Breast epithelium (tissue), 4 donors: Measurements from ENCODE around the gene NCKAP5. TPM values are rescaled to one million over a fixed set of nuclear protein-coding genes. Genes with fewer than 3 reads are reported as not detected.

Source experiments
- DNase-seq, 2 donors: peaks; one replicate each; pipeline ENCODE4 v3.0.0-alpha.2; 2019; ENCODE audit warnings: low spot score in 2 of 2
- H3K27ac ChIP-seq, 2 donors: fragments of 200-600 bp; sonication (generic) in 1 of 2; one replicate each; pipeline ENCODE4 v1.5.1; 2016 to 2019; ENCODE audit warnings: mild to moderate bottlenecking in 1 of 2
- H3K27me3 ChIP-seq, 2 donors: fragments of 200-600 bp; sonication (generic) in 1 of 2; one replicate each; pipeline versions ENCODE4 v1.5.1 to v1.6.0; 2017 to 2019; ENCODE audit warnings: control low read depth in 1 of 2, mild to moderate bottlenecking in 1 of 2
- H3K36me3 ChIP-seq: fragments of 200-600 bp; one replicate; pipeline ENCODE4 v1.5.1; 2019
- H3K4me1 ChIP-seq, 2 donors: fragments of 200-600 bp; sonication (generic); one replicate each; pipeline ENCODE4 v1.5.1; 2016 to 2019; ENCODE audit warnings: control low read depth in 1 of 2
- H3K4me3 ChIP-seq, 3 donors: fragments of 200-600 bp; sonication (generic); 1 replicate in 2 of 3; 2 replicates in 1 of 3; pipeline ENCODE4 v1.5.1; 2016 to 2019; ENCODE audit warnings: mild to moderate bottlenecking in 3 of 3, moderate library complexity in 2 of 3
- H3K9me3 ChIP-seq, 2 donors: fragments of 200-600 bp; sonication (generic) in 1 of 2; one replicate each; pipeline ENCODE4 v1.5.1; 2016 to 2019; ENCODE audit warnings: control low read depth in 1 of 2
- POLR2A ChIP-seq: fragments of 450-650 bp; IDR thresholded peaks from one replicate; pipeline ENCODE4 v1.6.1; 2016; ENCODE audit warnings: antibody characterized with exemption, mild to moderate bottlenecking, moderate library complexity
- POLR2AphosphoS5 ChIP-seq, 3 donors: sonication (generic); formaldehyde crosslinking; IDR thresholded peaks; one replicate each; pipeline ENCODE4 v1.6.1; 2017; ENCODE audit warnings: antibody characterized with exemption in 3 of 3
- intact Hi-C: fragments of 100-400 bp; cut with DNase I; formaldehyde crosslinking; loops from one replicate; pipeline ENCODE4 v1.15.1; 2023; ENCODE audit warnings: low total_unique reads
- total RNA-seq, 3 donors: library from RNA; depleted of rRNA; stranded (reverse); fragments of >200 nt; gene quantifications; one replicate each; pipeline ENCODE4 v1.1.0, GENCODE V29; 2016
- TF ChIP-seq, protein P1 (sequence below), 3 donors: fragments of 450-650 bp; IDR thresholded peaks; one replicate each; pipeline ENCODE4 v1.5.1; 2016 to 2017; ENCODE audit warnings: antibody characterized with exemption in 3 of 3, mild to moderate bottlenecking in 3 of 3, moderate library complexity in 3 of 3

The NCKAP5 gene
- total RNA-seq, 3 donors from 2014 or later = 1.1 to 10.5 (median 6.1) TPM

DNA sequence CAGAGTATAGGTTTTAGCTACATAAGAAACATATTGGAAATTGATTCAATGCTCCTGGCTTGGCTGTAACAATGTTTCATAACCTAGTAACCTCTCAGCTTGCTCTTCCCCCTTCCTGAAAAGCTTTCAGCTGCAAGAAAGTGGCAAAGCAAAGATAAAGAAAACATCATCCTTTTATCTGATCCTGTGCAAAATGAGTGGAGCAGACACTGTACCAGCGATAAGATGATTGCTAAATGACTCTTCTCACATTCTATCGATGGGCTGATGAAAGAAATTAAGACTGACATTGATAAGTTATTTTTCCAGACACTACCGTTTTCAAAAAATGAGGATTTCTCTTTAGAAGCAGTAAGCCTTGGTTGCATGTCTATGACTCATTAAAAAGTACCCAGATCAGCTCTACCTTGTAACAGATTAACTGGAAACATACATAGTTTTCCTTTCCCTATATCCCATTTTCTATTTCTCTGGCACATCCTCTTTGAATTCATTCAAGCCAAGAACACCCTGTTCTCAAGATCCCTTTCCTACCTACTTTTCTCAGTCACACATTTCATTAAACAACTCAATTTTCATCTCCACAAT, 811.2 kb downstream of the NCKAP5 start:
- Histone ChIP-seq H3K27ac (no peak overlapping the region), H3K4me3 (no peak overlapping the region), H3K27me3 (no peaks in the 10 kb centered on the region), H3K4me1 (no peaks in the 10 kb centered on the region), H3K9me3 (peaks cover 0 to 12% of the 10 kb centered on the region in 2 donors), H3K36me3 (no peaks in the 10 kb centered on the region)
- TF ChIP-seq, protein P1, sequence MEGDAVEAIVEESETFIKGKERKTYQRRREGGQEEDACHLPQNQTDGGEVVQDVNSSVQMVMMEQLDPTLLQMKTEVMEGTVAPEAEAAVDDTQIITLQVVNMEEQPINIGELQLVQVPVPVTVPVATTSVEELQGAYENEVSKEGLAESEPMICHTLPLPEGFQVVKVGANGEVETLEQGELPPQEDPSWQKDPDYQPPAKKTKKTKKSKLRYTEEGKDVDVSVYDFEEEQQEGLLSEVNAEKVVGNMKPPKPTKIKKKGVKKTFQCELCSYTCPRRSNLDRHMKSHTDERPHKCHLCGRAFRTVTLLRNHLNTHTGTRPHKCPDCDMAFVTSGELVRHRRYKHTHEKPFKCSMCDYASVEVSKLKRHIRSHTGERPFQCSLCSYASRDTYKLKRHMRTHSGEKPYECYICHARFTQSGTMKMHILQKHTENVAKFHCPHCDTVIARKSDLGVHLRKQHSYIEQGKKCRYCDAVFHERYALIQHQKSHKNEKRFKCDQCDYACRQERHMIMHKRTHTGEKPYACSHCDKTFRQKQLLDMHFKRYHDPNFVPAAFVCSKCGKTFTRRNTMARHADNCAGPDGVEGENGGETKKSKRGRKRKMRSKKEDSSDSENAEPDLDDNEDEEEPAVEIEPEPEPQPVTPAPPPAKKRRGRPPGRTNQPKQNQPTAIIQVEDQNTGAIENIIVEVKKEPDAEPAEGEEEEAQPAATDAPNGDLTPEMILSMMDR (IDR thresholded peaks at IDR 0.05) = no peak
- TF ChIP-seq POLR2AphosphoS5 (IDR thresholded peaks at IDR 0.05) = no peak
- no peak for TF ChIP-seq POLR2A
- no peak for DNase-seq
- intact Hi-C loops = no loop called here

DNA sequence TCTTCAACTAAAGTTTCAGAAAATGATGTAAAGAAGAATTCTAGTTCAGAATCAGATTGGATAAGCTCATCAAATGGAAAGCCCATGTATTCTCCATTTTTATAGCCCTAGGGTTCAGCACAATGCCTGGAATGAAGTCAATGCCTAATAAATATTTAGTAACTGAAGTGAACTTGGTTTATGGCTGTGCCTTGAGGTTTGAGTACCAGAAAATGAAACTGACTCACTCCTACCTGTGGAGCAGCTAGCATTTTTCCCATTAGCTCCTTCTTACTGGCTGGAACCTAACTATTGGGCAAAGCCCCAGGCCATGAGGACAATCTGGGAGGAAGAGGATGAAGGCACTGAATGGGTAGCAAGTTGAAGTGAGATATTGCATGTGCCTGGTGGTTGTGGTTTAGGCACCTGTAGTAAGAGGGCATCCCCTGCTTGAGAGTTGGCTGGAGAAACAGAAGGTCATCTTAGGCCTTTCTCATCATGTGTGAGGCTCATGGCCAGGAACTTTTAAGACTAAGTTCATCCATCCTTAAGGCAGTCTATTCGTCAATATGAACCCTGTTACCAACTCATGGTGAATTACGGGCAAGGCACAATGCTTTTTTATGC, 813.3 kb downstream of the NCKAP5 start:
- no peaks in the 10 kb centered on the region for H3K36me3 ChIP-seq
- H3K27ac ChIP-seq = no peak overlapping the region
- TF ChIP-seq POLR2A (no peak), POLR2AphosphoS5 (IDR thresholded peaks at IDR 0.05) (no peak)
- TF ChIP-seq, protein P1 (IDR thresholded peaks at IDR 0.05) = no peak
- H3K9me3 ChIP-seq = peaks cover 0 to 10% of the 10 kb centered on the region in 2 donors
- intact Hi-C loops = no loop called here
- H3K4me3 ChIP-seq = no peak overlapping the region
- DNase-seq = no peak
- H3K4me1 ChIP-seq = no peaks in the 10 kb centered on the region
- H3K27me3 ChIP-seq = no peaks in the 10 kb centered on the region

DNA sequence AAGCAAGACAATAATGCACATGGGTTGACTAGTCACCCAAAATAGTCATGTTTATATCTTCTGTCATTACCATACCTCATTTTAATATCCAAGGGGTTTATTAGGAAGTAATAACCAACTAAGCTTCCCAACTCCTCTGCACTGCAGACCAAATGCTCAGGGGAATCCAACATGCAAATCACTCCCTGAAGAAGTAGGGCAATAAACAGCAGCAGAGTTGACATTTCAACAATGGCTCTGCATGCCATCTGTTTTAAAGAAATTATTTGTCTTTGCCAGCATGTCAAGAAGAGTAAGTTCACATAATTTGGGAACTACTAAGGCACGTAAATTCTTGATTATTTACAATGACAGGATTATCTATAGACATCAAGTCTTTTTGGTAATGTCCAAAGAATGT, 813.9 kb downstream of the NCKAP5 start:
- Histone ChIP-seq H3K36me3 (no peaks in the 10 kb centered on the region), H3K27ac (no peak overlapping the region), H3K4me3 (no peak overlapping the region), H3K9me3 (peaks cover 0 to 5% of the 10 kb centered on the region in 2 donors), H3K4me1 (no peaks in the 10 kb centered on the region), H3K27me3 (no peaks in the 10 kb centered on the region)
- no peak for TF ChIP-seq POLR2A
- TF ChIP-seq, protein P1 (IDR thresholded peaks at IDR 0.05) = no peak
- no peak for TF ChIP-seq POLR2AphosphoS5 (IDR thresholded peaks at IDR 0.05)
- DNase-seq = no peak
- intact Hi-C loops = no loop called here

DNA sequence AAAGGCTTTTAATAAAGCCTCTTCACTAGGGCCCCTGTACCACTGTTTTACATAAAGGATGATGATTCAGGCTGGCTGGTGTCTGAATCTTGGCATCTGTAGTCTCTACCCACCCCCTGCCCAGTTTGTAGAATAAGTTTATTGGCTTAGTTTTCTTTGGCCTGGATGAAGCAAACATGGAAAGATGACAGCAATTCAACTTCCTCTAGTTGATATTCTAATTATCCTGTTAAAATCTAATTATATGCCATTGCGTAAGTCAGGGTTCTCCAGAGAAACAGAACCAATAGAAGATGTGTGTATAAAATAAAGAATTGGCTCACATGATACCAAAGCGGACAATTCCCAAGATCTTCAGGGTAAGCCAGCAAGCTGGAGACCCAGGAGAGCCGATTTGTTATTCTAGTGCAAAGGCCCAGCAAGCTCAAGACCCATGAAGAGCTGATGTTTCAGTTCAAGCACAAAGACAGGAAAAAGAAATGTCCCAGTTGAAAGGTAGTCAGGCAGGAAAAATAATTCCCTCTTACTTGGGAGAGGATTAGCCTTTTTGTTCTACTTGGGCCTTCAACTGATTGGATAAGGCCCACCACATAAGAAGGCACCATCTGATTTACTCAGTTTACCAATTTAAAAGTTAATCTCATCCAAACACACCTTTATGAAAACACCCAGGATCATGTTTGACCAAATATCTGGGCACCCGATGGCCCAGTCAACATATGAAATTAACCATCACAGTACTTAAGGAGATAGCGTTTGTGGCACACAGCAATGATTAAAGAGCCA, 815.6 kb downstream of the NCKAP5 start:
- no peak overlapping the region for H3K27ac ChIP-seq
- TF ChIP-seq POLR2AphosphoS5 (IDR thresholded peaks at IDR 0.05) (no peak), POLR2A (no peak)
- TF ChIP-seq, protein P1 (IDR thresholded peaks at IDR 0.05) = no peak
- intact Hi-C loops = no loop called here
- H3K4me3 ChIP-seq = no peak overlapping the region
- no peaks in the 10 kb centered on the region for H3K9me3 ChIP-seq
- H3K36me3 ChIP-seq = no peaks in the 10 kb centered on the region
- no peaks in the 10 kb centered on the region for H3K4me1 ChIP-seq
- DNase-seq = no peak
- no peaks in the 10 kb centered on the region for H3K27me3 ChIP-seq

DNA sequence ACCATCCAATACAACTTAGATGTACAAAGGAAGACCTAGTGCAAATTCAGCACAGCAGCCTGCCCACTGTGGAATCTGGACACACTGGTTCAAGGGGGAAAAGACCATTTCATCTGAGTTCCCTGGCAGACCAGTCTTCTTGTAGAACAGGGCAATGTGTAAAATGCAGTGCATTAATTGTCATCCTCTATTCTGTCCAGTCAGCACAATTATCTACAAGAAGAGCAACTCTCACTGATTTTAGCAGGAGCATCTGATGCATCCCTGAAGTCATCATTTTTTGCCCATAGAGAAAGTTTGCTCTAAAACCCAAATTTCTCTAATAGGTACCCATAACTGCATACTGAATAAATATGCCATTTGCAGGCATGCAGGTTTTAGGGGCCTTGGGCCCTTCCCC, 816.4 kb downstream of the NCKAP5 start:
- H3K4me1 ChIP-seq = no peaks in the 10 kb centered on the region
- no peak for DNase-seq
- TF ChIP-seq, protein P1 (IDR thresholded peaks at IDR 0.05) = no peak
- TF ChIP-seq POLR2AphosphoS5 (IDR thresholded peaks at IDR 0.05) = no peak
- no peak for TF ChIP-seq POLR2A
- no peaks in the 10 kb centered on the region for H3K36me3 ChIP-seq
- intact Hi-C loops = no loop called here
- no peak overlapping the region for H3K4me3 ChIP-seq
- no peaks in the 10 kb centered on the region for H3K9me3 ChIP-seq
- no peaks in the 10 kb centered on the region for H3K27me3 ChIP-seq
- no peak overlapping the region for H3K27ac ChIP-seq
